K562 (cell line): Measurements from ENCODE around the gene ORC4. TPM values are rescaled to one million over a fixed set of nuclear protein-coding genes. Genes with fewer than 3 reads are reported as not detected.

Experiments
- AFF4 ChIP-seq: sonication (generic); formaldehyde crosslinking; IDR thresholded peaks from 2 replicates; pipeline ENCODE4 v1.8.0; 2023; ENCODE audit warnings: mild to moderate bottlenecking, missing genetic modification reagents
- ATF4 ChIP-seq: fragments of 450-650 bp; formaldehyde crosslinking; IDR thresholded peaks from 2 replicates; pipeline ENCODE4 v1.4.0; 2022; ENCODE audit warnings: mild to moderate bottlenecking, moderate library complexity
- BHLHE40 ChIP-seq: IDR thresholded peaks from 2 replicates; pipeline ENCODE4 v1.6.1; 2011; ENCODE audit warnings: low read length, improper control_type of control experiment
- CHD1 ChIP-seq: fragments of 200-600 bp; sonication (generic); IDR thresholded peaks from one replicate; pipeline ENCODE4 v1.6.1; 2012; ENCODE audit warnings: mild to moderate bottlenecking, moderate library complexity, low read length, inconsistent platforms
- ERF ChIP-seq: fragments of 450-650 bp; formaldehyde crosslinking; IDR thresholded peaks from 2 replicates; pipeline ENCODE4 v1.4.0; 2020; ENCODE audit warnings: mild to moderate bottlenecking, mixed read lengths
- IRF9 ChIP-seq: fragments of 450-650 bp; IDR thresholded peaks from 2 replicates; pipeline ENCODE4 v1.6.1; 2016; ENCODE audit warnings: missing biosample characterization, missing genetic modification characterization
- JUND ChIP-seq, 2 experiments: IDR thresholded peaks; 2 replicates in 1 of 2; 3 replicates in 1 of 2; pipeline ENCODE4 v1.6.1; 2011; ENCODE audit warnings: borderline replicate concordance in 2 of 2, low read depth in 2 of 2, low read length in 2 of 2, improper control_type of control experiment in 1 of 2, missing biosample characterization in 1 of 2, missing genetic modification characterization in 1 of 2, missing genetic modification reagents in 1 of 2
- LEF1 ChIP-seq: fragments of 450-650 bp; IDR thresholded peaks from 2 replicates; pipeline ENCODE4 v1.6.1; 2016; ENCODE audit warnings: mild to moderate bottlenecking
- MAFF ChIP-seq: IDR thresholded peaks from 2 replicates; pipeline ENCODE4 v1.6.1; 2012; ENCODE audit warnings: low read length, improper control_type of control experiment
- MAZ ChIP-seq, 2 experiments: fragments of 450-650 bp in 1 of 2; sonication (generic) in 1 of 2; formaldehyde crosslinking; IDR thresholded peaks in 1 of 2; conservative IDR thresholded peaks in 1 of 2; 2 replicates each; pipeline versions ENCODE4 v1.4.0 to v1.5.0; 2020; ENCODE audit warnings: mild to moderate bottlenecking in 1 of 2, missing genetic modification reagents in 1 of 2
- PHF20 ChIP-seq: fragments of 450-650 bp; IDR thresholded peaks from 2 replicates; pipeline ENCODE4 v1.6.1; 2018; ENCODE audit not compliant: partially characterized antibody
- POLR2A ChIP-seq: fragments of 450-650 bp; conservative IDR thresholded peaks from 2 replicates; pipeline ENCODE4 v1.6.1; 2016
- SAP30 ChIP-seq: fragments of 200-600 bp; sonication (generic); IDR thresholded peaks from 2 replicates; pipeline ENCODE4 v1.6.1; 2012; ENCODE audit warnings: borderline replicate concordance, low read depth, mild to moderate bottlenecking, moderate library complexity, low read length, control low read depth, inconsistent platforms; ENCODE audit not compliant: insufficient read depth, poor library complexity, severe bottlenecking
- SMAD3 ChIP-seq: fragments of 450-650 bp; formaldehyde crosslinking; conservative IDR thresholded peaks from 2 replicates; pipeline ENCODE4 v1.4.0; 2020; ENCODE audit warnings: mild to moderate bottlenecking
- SRF ChIP-seq, 2 experiments: fragments of 250-450, 450-650 bp in 1 of 2; sonication (Bioruptor Pico) in 1 of 2; sonication (generic) in 1 of 2; formaldehyde crosslinking; IDR thresholded peaks; 2 replicates each; pipeline versions ENCODE4 v1.5.0 to v1.5.1; 2020 to 2022; ENCODE audit warnings: mild to moderate bottlenecking in 1 of 2, missing genetic modification reagents in 1 of 2
- SUPT5H ChIP-seq: fragments of 450-650 bp; IDR thresholded peaks from 2 replicates; pipeline ENCODE4 v1.6.1; 2016
- TBP ChIP-seq: optimal IDR thresholded peaks from 2 replicates; pipeline ENCODE3; 2011; ENCODE audit warnings: low read depth, low read length, improper control_type of control experiment
- TEAD1 ChIP-seq, 2 experiments: fragments of 450-650 bp in 1 of 2; sonication (generic) in 1 of 2; formaldehyde crosslinking; IDR thresholded peaks; 2 replicates each; pipeline versions ENCODE4 v1.4.0 to v1.8.0; 2020 to 2022; ENCODE audit warnings: mild to moderate bottlenecking in 2 of 2, missing genetic modification reagents in 1 of 2
- TRIM24 ChIP-seq, 2 experiments: fragments of 450-650 bp; IDR thresholded peaks; 2 replicates each; pipeline ENCODE4 v1.6.1; 2016
- TSC22D4 ChIP-seq: fragments of 450-650 bp; IDR thresholded peaks from 2 replicates; pipeline ENCODE4 v1.6.1; 2016; ENCODE audit warnings: missing genetic modification characterization, missing biosample characterization, control low read depth
- ZKSCAN8 ChIP-seq: fragments of 200-800 bp; sonication (Bioruptor generic); IDR thresholded peaks from 2 replicates; pipeline ENCODE4 v1.6.1; 2016; ENCODE audit warnings: missing genetic modification characterization, missing compliant biosample characterization
- polyA plus RNA-seq, 8 experiments: library from polyadenylated mRNA; depleted of rRNA in 4 of 8; stranded (reverse) in 5 of 8; unstranded in 3 of 8; fragments of >200 nt; fragmentation: Nextera tagmentation in 2 of 8; fragmentation: Illumina TruSeq in 1 of 8; extraction: Ambion mirVana in 2 of 8; extraction: Trizol in 1 of 8; gene quantifications; 2 replicates each; pipeline versions ENCODE4 v1.2.1 to v1.2.3, GENCODE V29; 2011 to 2014; ENCODE audit warnings: inconsistent platforms in 1 of 8, missing spikeins in 1 of 8
- total RNA-seq, 7 experiments: library from RNA; depleted of rRNA in 6 of 7; stranded (reverse); fragments of >200 nt in 6 of 7; fragmentation: Illumina TruSeq in 2 of 7; extraction: Trizol in 2 of 7; gene quantifications; 2 replicates each; pipeline versions ENCODE4 v1.2.1 to v1.2.3, GENCODE V29; 2011 to 2021; ENCODE audit warnings: low replicate concordance in 1 of 7

The ORC4 gene
- total and polyA plus RNA-seq, 9 of the 15 experiments (the other 6 are each of a cell fraction or from before 2014, with no cell fraction given) = 58.6 to 100 (median 70.5) TPM

- TF ChIP-seq IRF9 (tag) = no peak
- no peak for TF ChIP-seq ATF4 (CRISPR knock-in tag)
- no peak for TF ChIP-seq MAFF
- 0 out of 2 replicates have a peak, but pooled peaks have one; percentile 28 for TF ChIP-seq SMAD3 (CRISPR knock-in tag)
- TF ChIP-seq ZKSCAN8 (CRISPR knock-in tag) = no peak
- peak; percentile 87 for TF ChIP-seq CHD1
- TF ChIP-seq ERF (CRISPR knock-in tag) = peak; percentile 58; the same call in 1 of the 2 replicates
- TF ChIP-seq JUND (IDR thresholded peaks at IDR 0.05; ENCODE audit: borderline replicate concordance, low read depth, low read length) = peak; percentile 73
- TF ChIP-seq JUND (tag; IDR thresholded peaks at IDR 0.05; ENCODE audit: borderline replicate concordance, low read depth, low read length) = peak; percentile 10; the same call in 2 of the 3 replicates
- peak; percentile 90 for TF ChIP-seq BHLHE40
- peak in 1 of 2 experiments; percentile 48; a peak in 1 of 4 replicates for TF ChIP-seq TEAD1 (CRISPR knock-in tag; IDR thresholded peaks at IDR 0.05)
- TF ChIP-seq SUPT5H = peak; percentile 92
- peak; percentile 23 to 49; a peak in 1 of 4 replicates for TF ChIP-seq TRIM24 (IDR thresholded peaks at IDR 0.05)
- TF ChIP-seq AFF4 (CRISPR knock-in tag) = peak; percentile 62; the same call in 1 of the 2 replicates
- TF ChIP-seq LEF1 = peak; percentile 59; the same call in 1 of the 2 replicates
- TF ChIP-seq TSC22D4 (tag) = no peak
- TF ChIP-seq PHF20 = peak; percentile 87
- TF ChIP-seq SRF (CRISPR knock-in tag; IDR thresholded peaks at IDR 0.05) = peak in 1 of 2 experiments; percentile 56; a peak in 1 of 4 replicates
- TF ChIP-seq SAP30 = peak; percentile 33
- TF ChIP-seq POLR2A = peak; percentile 90
- peak; percentile 85 for TF ChIP-seq TBP
- TF ChIP-seq MAZ (CRISPR knock-in tag; conservative IDR thresholded peaks at IDR 0.05 in 1 of 2, IDR thresholded peaks at IDR 0.05 in 1 of 2) = peak; percentile 90 to 96
Observed at GRCh38 chr2:148020111-148021058, at the start of gene ORC4 (continued).
